ENCODE measurements around the gene NPB.

Gene NPB

DNA sequence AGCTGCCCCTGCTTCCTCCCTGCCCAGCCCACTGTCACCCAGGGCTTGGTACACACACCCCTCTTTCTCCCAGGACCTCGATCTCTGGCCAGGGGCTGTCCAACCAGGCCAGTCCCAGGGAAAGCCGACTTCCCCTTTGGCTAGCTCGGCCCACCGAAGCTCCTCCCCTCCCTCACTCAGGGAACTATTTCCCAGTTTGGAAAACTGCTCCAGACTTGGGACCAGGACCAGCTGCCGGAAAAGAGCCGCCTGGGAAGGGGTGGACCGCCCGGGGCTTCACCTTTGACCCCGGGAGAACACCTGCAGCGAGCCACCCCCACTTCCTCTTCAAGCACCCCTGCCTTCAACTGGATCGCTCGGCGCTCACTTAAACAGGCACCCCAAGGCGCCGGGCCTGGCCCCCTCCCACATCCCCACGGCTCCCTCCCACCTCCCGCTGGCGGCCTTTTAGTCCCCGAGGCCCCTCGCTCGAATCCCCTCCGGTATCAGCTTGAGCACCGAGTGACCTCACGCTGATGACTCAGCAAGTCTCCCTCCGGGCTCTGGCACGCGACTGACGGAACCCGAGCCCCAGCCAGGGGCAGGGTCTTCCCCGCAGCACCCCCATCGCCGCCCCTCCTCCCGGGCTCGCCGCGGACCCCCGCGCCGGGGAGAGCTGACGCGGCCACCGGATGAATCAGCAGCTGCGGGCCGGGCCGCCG, 24.6 kb downstream of the NPB start:
- DNase-seq, result peak in 3 of 5 experiments; percentile 35 to 75 (median 55)

DNA sequence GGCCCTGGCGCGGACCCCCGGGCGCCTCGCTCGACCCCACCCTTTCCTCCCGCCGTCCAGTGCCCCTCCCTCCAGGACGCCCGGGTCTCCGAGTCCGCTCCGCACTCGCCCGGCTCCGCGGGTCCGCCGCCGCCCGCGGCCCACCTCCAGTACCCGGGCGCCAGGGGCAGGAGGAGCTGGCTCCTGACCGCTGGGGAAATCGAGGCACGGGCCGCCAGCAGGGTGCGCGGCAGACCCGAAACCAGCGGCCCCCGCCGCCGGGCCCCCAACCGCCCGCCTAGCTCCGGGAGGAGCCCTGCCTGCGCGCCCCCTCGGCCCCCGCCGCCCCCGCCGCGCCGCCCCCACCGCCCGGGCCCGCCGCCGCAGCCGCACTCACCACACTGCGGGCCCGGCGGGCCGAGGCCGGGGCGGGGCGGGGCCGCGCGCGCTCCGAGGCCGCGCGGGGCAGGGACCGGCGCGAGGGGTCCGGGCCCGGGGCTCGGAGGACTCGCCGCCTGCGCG, 25.2 kb downstream of the NPB start:
- no peak for DNase-seq

DNA sequence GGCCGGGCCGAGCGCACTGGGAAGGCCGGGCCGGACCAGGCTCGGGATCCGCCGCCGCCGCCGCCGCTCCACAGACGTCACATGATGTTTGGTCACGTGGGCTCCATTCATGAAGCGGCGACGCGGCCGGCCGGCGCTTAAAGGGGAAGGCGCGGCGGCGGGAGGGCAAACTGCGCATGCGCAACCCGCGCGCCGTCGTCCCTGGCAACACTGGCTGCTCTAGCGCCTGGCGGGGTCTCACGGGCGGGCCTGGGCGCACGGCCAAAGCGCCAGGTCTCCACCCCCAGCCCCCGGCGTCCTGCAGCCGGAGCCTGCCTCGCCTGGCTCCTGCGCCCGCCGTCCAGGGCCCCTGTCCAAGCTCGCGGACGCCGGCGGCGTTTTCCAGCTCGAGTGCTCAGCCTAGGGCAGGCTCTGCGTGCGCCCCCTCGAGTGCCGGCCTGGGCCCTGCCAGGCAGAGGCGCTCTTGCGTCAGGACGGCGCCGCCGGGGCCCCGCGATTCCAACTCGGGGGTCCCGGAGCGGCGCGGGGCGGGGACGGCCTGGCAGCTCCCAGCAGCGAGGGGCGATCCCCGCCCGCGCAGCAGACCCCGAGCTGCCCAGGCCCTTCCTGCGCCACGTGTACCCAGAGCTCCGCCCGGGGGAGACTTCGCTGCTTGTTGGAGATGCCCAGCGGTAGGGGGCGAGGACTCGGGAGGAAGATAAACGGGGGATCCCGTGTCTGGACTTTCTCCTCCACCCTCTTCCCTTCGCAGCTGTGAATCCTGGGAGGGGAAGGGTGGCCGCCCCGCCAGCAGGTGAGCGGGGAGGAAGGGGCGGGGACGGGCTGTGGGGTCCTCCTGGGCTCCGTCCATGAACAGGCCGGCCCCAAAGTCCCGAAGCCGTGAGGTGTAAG, 25.9 kb downstream of the NPB start, which contains the start of gene MAFG:
TSS of gene MAFG (minus strand) at position 83 of the 891 bp plus-strand sequence. CDS start 4,550 bp downstream, outside the sequence.
- peak; percentile 80 to 94 (median 85) for DNase-seq

DNA sequence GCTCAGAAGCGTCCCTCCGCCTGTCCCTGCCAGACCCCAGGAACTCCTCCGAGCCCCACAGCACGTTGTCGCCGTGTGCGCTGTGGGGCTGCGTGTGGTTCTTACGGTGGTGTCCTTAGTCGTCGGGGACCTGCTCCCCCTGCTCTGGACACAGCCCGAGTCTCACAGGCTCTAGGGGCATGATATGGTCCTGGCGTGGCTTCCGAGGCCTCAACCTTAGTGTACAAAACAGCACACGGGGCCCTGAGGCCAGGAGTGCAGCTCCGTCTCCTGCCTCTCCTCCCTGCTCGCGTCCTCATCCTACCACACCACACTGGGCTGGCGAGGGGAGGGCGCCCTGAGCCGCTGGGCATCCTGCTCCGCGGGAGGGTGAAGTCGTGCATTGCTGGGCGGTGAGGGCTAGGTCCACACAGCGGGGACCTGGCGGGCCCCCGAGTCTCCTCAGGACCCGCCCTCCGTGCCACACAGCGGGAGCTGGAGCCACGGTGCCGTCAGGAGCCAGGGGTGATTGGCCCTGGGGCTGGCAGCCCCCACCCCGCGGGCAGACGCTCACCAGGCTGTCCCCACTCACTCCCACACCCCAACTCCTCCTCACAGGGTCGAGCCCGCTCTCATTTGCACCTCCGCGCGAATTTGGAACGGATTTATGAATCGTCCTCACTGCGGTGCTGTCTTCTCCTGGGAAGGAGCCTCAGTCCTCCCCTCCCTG, 26.7 kb downstream of the NPB start:
- no peak for DNase-seq

DNA sequence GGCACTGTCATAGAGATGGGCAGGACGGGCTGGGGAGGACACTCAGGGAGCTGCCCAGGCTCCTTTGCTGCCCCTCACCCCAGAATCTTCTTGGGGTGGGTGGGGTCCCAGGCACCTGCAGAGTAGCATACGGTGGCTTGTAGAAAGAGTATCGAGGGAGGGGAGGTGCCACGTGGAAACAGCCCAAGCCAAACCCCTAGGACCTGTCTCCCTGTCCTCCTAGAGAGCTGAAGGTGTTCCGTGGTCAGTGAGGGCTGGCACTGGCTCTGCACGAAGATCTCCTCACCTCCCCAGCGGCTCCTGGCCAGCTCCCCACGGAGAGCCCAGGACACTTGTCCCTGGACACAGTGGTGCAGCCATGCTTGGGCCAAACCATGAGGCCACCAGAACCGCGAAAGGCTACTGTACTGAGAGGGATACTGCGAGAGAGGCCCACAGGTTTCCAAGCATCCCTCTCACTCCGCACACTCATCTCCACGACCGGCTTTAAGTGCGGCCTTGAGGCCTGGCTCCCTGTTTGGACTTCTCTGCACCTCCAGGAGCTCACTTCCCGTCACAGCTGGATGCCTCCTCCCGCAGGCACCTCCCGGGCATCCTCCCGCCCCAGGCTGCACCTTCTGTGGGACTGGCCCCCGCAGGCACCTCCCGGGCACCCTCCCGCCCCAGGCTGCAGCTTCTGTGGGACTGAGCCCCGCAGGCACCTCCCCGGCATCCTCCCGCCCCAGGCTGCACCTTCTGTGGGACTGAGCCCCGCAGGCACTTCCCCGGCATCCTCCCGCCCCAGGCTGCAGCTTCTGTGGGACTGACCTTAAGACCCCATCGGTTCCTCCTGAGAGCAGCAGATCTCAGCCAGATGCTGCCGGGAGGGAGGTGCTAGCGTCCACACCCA, 27.5 kb downstream of the NPB start:
- no peak for DNase-seq

DNA sequence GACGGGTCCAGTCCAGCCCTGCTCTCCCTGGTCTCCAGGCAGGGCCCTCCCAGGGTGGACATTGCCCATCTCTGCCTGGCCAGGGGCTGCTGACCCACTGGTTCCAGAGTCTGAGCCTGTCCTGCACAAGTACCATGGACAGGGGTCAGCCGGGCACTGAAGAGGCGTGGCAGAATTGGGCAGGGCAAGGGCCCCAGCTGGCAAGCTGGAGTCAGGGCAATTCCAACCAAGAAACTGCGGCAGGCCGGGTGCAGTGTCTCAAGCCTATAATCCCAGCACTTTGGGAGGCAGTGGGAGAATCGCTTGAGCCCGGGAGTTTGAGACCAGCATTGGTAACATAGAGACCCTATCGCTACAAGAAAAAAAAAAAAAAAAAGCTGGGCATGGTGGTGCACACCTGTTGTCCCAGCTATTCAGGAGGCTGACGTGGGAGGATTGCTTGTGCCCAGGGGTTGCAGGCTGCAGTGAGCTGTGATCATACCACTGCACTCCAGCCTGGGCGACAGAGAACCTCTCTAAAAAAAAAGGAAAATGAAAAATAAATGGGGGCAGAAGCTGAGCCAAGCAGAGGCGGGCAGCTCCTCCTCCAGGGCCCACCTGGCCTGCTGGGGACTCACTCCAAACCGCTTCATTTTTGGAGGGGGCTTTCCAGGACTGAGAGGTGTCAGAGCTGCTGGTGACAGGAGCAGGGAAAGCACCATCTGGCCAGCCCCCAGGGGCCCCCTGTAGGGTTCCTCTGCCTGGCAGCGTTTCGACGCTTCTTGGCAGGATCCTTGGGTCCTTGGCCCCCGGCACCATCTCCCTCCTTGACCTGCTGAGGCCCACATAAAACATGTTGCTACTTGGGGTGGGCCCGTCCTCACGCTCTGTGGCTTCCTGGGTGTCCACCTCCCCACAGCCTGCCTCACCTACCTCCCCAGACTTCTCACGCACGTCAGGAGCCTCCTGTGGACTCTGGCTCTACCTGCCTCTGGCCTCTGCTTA, 28.4 kb downstream of the NPB start:
- DNase-seq, result no peak

DNA sequence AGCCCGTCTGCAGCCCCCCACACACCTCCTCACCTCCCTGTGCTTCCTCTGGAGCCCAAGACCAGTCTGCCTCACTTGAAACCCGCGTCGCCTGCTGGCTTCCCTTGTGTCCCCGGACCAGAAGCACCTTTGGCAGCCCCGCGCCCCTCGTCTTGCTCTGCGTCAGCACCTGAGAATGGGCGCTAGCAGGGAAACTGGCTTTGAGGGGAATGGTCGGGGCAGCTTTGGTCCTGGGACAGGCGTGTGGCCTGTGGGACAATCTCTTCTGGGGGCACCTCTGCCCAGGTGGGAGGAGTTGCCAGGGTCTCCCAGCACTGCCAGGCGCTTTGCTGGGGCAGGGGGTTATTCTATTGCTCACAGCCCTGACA, 29.1 kb downstream of the NPB start:
- no peak for DNase-seq

DNA sequence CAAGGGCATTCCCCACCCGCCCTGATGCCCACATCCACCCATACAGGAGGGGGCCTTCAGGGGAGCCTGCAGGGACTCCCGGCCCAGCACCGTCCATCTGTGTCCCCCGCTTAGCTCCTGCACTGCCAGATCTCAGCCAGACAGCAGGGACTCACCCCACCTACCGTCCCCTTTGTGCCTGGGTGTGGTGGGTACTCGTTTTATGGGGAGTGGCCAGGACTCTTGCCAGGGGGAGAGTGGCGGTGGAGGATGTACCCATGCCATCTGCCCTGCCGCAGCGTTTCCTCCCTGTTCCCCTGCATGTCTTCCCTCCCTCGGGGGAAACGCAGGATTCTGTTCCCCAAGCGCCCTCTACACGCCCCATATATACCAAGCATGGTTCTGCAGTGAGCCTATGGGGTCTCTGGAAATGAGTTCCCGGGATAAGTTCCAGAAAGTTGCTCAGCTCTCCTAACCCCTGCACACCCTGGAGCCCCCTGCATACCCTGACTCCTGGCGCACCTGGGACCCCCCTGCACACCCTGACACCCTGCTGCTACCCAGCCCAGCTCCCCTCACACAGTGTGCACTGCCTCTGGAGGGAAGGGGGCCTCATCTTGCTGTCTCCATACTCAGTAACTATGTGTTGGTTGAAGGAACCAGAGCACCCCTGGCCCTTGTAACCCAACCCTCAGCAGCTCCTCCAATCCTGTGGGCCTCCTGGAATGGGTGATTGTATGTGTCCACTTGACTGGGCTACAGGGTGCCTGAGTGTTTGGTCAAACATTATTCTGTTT, 29.7 kb downstream of the NPB start:
- no peak for DNase-seq

DNA sequence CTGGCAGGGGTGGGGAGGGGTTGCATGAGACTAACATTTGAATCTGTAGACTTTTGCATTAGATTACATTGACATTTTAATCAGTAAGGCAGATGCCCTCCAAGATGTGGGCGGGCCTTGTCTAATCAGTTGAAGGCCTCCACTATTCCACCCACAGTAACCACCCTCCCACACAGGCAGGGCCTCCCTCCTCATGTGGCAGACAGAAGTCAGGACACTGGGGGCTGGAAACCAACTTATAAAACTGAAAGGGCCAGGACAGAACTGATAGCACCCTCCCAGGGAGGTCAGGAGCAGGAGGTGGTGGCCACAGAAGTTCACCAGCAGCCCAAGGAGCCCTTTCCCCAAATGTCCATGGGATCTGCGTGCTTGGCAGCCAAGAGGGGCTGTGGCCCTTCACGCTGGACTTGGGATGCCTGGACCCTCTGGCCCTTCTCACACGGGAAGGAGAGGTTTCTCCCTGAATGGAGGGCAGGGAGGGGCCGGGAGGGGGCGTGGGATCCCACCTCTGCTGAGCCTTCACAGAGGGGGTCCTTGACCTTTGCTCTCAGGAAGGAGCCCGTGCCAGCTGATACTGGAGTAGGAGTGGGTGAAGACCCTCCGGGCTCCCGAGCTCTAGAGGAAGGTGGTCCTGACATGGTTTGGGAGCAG, 30.4 kb downstream of the NPB start:
- DNase-seq, result no peak

DNA sequence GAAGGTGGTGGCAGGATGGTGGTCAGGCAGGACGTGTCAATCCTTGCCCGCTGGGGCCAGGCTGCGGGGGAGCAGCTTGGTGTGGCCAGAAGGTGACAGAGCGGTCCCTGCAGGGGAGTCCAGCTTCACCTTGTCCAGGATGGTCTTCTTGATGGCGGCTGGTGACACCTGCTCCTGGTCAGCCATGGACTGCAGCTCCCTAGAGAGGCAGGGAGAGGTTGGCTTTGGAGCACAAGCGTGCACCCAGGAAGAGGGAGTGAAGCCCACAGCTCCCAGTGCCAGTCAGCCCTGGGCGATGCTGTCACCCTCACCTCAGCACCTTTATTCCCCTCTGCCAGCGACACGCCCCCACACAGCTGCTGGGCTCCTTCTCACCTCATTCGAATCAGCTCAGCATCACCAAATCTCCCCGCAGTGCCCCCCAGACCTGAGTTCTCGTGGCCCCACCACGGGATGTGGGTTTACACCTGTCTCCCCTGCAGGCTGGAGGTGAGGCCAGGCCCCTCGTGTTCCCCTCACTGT, 31.2 kb downstream of the NPB start:
- no peak for DNase-seq

DNA sequence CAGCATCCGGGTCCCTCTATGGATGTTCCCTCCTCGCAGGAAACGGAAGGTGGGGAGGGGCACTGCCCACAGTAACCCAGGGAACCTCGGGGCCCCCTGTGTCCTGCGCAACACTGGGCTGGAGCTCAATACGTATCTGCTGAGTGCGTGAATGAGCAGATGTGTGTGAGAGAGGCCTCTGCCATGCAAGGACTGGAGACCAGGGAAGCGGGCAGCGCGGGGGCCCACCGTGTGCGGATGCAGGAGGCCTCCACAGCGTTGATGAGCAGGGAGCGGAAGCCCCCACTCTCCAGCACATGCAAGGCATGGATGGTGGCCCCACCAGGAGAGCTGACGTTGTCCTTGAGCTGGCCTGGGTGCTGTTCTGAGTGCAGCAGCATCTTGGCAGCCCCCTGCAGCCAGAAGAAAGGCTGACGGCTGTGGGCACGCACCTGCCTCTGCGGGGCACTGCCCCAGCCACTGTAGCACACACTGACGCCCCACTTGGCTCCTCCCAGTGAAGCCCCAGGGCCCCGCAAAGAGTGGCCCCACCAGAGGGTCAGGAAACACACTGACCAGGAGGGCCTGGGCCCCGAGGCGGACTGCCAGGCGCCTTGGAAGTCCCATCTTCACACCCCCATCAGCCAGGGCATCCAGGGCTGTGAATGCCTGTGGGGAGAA, 32.2 kb downstream of the NPB start:
- DNase-seq, result no peak

DNA sequence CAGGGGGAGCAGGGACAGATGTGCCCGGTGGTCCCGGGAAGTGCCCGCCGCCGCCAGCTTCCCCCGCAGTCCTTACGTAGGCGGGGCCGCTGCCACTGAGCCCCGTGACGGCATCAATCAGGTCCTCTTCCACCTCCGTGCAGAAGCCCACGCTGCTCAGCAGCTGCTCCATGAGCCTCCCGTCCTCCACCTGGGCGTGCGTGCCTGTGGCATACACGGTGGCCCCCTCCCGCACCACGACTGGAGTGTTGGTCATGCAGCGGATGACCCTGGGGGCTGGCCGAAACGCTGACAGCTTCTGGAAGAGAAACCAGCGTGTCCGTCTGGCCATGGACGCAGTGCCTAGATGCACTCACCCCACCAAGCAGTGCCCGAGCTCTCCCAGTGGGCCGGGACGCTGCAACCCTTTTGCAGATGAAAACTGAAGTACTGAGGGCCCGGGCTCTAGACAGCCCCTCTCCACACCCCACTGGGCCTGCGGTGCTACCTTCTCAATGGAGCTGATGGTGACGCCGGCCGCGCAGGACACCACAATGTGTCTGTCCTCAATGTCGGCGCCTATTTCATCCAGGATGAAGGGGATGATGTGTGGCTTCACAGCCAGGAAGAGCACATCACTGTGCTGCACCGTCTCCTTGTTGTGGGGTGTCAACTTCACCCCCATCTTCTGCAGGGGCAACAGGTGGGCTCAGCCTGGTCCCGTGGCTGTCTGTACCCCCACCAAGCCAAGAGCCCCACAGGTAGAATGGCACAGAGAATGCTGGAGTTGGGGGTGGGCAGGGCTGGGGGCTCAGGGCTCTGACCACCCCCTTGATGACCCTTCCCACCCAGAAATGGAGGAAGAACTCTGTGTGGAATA, 33.0 kb downstream of the NPB start:
- DNase-seq, result no peak

DNA sequence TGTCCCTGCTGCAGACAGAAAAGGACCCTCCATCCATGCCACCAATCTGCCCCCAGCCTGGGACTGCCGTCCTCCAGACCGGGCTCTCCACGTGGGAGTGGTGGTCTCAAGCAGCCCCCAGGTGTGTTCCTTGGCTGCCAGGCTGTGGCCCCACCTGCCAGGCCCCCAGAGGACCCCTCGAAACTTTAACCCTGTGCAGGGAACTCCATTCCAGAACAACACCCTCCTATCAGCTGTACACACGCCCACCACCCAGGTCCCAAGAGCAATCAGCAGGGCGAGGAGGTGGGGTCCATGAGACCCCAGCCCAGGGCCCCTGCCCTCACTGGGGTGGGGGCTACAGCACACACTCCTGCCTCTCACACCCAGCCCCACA, 33.7 kb downstream of the NPB start:
- DNase-seq, result no peak

DNA sequence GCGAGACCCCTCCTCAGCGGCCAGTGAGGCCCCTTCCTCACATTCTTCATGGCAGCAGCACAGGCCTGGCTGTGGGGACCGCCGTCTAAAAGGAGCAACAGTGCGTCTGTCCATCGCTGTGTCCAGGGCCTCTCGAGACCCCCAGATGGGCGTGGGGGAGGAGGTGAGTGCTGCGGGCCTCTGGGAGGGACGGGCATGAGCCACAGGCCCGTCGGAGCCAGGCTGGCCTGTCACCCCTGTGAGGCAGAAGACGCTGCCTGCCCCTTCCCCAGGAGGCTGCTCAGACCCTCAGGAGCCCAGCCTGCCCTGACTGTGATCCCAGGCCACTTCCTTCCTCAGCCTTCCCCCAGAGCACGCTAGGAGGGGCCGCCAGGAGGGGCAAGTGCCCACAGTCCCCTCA, 37.2 kb downstream of the NPB start:
- no peak for DNase-seq

DNA sequence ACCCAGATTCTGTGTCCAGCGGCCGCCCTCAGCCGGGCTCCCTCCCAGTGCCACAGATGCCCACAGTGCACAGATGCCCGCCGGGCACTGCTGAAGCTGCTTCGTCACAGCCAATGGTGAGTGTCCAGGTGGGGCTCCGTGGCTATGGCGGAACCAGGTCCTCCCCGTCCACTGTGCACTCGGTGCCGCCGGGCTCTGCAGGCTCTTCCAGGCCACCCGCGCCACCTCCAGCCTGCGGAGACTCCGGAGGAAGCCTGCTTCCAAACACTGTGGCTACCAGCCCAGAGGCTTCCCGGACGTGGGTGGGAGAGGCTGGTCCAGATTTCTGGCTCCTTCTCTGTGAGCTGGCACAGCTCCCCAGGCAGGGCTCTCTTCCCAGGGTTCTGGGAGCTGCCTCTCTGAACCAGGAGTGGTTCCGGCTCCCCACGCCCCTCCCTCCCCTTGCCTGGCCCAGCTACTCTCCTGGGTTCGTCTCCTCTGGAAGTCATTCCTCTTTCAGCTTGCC, 37.9 kb downstream of the NPB start:
- DNase-seq, result no peak

DNA sequence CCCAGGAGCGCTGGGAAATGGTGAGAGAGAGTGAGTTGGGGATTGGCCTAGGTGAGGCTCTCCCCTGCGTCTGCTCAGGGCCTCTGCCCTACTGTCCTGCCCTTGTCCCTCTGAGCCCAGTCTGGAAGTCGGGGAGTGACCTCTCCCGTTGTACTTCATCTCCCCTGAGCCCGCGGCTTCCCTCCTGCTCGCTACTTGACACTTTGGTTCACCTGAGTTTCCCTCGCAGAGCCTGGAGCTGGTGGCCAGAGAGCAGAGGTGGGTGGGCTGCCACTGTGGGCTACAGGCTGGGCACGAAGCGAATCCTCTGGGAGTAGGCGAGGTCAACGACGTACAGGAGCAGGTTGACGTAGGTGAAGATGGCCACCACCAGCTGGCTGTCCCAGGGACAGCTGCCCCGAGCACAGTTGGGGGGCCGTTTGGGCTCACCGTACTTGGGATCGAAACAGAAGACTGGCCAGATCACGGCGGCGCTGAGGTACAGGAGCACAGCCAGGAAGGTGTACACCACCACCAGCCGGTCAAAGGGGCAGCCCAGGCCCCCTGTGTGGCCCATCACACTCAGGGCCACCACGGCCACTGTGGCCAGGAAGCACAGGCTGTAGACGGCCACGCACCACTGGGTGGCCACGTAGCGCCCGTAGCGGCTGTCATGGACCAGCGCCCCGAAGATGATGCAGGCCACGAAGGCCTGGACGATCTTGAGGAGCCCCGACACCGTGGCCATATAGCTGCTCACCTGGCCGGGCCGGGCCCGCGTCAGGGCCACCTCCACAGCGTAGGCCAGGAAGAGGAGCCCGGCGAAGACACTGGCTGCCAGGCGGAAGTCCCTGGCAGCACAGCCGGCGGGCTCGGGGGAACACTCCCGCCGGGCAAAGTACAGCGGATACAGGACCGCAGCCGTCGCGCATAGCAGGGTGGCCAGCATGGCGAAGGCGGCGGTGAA, 38.8 kb downstream of the NPB start:
- DNase-seq, result no peak
